Measurements from ENCODE around the gene IL24. TPM values are rescaled to one million over a fixed set of nuclear protein-coding genes. Genes with fewer than 3 reads are reported as not detected.

IL24 gene
- polyA plus RNA-seq, 2 of the 4 experiments (the other 2 are of a cell fraction): 0.04 TPM; not detected in 1

GRCh38 chr1:206890125-206891060 lies 6.8 kb upstream of the IL24 start:
- Histone ChIP-seq H3K9me3 (no peaks in the 10 kb centered on the region), H3K4me3 (peak overlapping the region; percentile 22; the same call in 1 of the 3 replicates), H3K27ac (peak overlapping the region; percentile 51 to 76), H3K4me2 (peak overlapping the region; percentile 82), H3K4me1 (peaks cover 56% of the 10 kb centered on the region)
- FAIRE-seq (no peak), ATAC-seq (peak; percentile 77 to 79), DNase-seq (ENCODE audit: low read depth in 1 of 2, low spot score in 1 of 2) (peak in 1 of 2 experiments; percentile 61)
- POLR2A ChIA-PET: interaction anchor here (0.9 kb wide), 1 partner anchor 19 kb away, joined by 6 read pairs; no protein-coding TSS in a partner anchor
- CTCF ChIA-PET: interaction anchor here (0.8 to 1.3 kb wide), 5 partner anchors 8 to 401 kb away, joined by 3 to 4 read pairs (median 3); no protein-coding TSS in a partner anchor
- TF ChIP-seq ESRRA (IDR thresholded peaks at IDR 0.05; ENCODE audit: borderline replicate concordance, low read length) (no peak), JUN (IDR thresholded peaks at IDR 0.05) (0 out of 5 replicates have a peak, but pooled peaks of 1 of the 2 experiments have one; percentile 25), BHLHE40 (IDR thresholded peaks at IDR 0.05; ENCODE audit: low read depth, low read length) (peak; percentile 80), MAFK (IDR thresholded peaks at IDR 0.05; ENCODE audit: partially characterized antibody) (peak; percentile 58), PBX3 (IDR thresholded peaks at IDR 0.05) (no peak), EP300 (IDR thresholded peaks at IDR 0.05) (peak in 1 of 2 experiments; percentile 43; a peak in 3 of 5 replicates), HOXB5 (CRISPR knock-in tag; IDR thresholded peaks at IDR 0.05) (no peak), EHMT2 (IDR thresholded peaks at IDR 0.05; ENCODE audit: low read depth) (no peak), HES2 (IDR thresholded peaks at IDR 0.05) (no peak), MYC (IDR thresholded peaks at IDR 0.05; ENCODE audit: borderline replicate concordance, low read length) (no peak), RARB (CRISPR knock-in tag; IDR thresholded peaks at IDR 0.05) (no peak), TFCP2L1 (CRISPR knock-in tag; IDR thresholded peaks at IDR 0.05) (no peak), ZNF302 (CRISPR knock-in tag; IDR thresholded peaks at IDR 0.05) (no peak), SMC3 (IDR thresholded peaks at IDR 0.05) (no peak), CEBPB (IDR thresholded peaks at IDR 0.05) (no peak), JUNB (IDR thresholded peaks at IDR 0.05) (0 out of 2 replicates have a peak, but pooled peaks have one; percentile 39)
- WGBS (ENCODE audit: missing lambda C conversion rate): 19% methylated on average over 15 of the region's 15 CpGs

- no peak for TF ChIP-seq KDM1A (IDR thresholded peaks at IDR 0.05; ENCODE audit: low read depth)
- TF ChIP-seq ZFP36 (IDR thresholded peaks at IDR 0.05; ENCODE audit: borderline replicate concordance, partially characterized antibody): no peak
- no peak for TF ChIP-seq MAZ (IDR thresholded peaks at IDR 0.05; ENCODE audit: borderline replicate concordance, low read depth, low read length)
- TF ChIP-seq ZNF302 (CRISPR knock-in tag; IDR thresholded peaks at IDR 0.05): no peak
- TF ChIP-seq TFCP2L1 (CRISPR knock-in tag; IDR thresholded peaks at IDR 0.05): 0 out of 2 replicates have a peak, but pooled peaks have one; percentile 44
- POLR2A ChIA-PET: interaction anchor here (0.9 kb wide), 1 partner anchor 18 kb away, joined by 6 read pairs; no protein-coding TSS in a partner anchor
- ATAC-seq: no peak
- no peak for DNase-seq (ENCODE audit: low read depth in 1 of 2, low spot score in 1 of 2)
- CTCF ChIA-PET: interaction anchor here (1.1 to 1.8 kb wide), 3 partner anchors 11 to 20 kb away, joined by 3 to 4 read pairs (median 3); no protein-coding TSS in a partner anchor
- Histone ChIP-seq H3K4me1 (peaks cover 64% of the 10 kb centered on the region), H3K27ac (peak overlapping the region; percentile 51 to 76; a peak in 5 of 6 replicates), H3K4me3 (no peak overlapping the region; the same call in 2 of the 3 replicates), H3K4me2 (peak overlapping the region; percentile 82), H3K9me3 (no peaks in the 10 kb centered on the region)
- FAIRE-seq: no peak
- WGBS (ENCODE audit: missing lambda C conversion rate): 31% methylated on average over 1 of the region's 1 CpG
Measured at GRCh38 chr1:206891412-206891811, 5.8 kb upstream of the IL24 start.

- no peaks in the 10 kb centered on the region for H3K9me3 ChIP-seq
- DNase-seq (ENCODE audit: low read depth in 1 of 2, low spot score in 1 of 2) (no peak), ATAC-seq (no peak), FAIRE-seq (no peak)
- no peak for TF ChIP-seq FOXS1 (CRISPR knock-in tag; IDR thresholded peaks at IDR 0.05)
- no peak for TF ChIP-seq ELK1 (IDR thresholded peaks at IDR 0.05; ENCODE audit: low read depth, low read length)
- no peak for TF ChIP-seq GATA3 (IDR thresholded peaks at IDR 0.05; ENCODE audit: borderline replicate concordance)
- peaks cover 72% of the 10 kb centered on the region for H3K4me1 ChIP-seq
- WGBS (ENCODE audit: missing lambda C conversion rate): 64% methylated on average over 3 of the region's 3 CpGs
- H3K4me3 ChIP-seq: no peak overlapping the region
- H3K27ac ChIP-seq: peak overlapping the region in 1 of 2 experiments; percentile 51; a peak in 1 of 6 replicates
- POLR2A ChIA-PET: no interaction called here
- H3K4me2 ChIP-seq: peak overlapping the region; percentile 19; the same call in 2 of the 3 replicates
- CTCF ChIA-PET: interaction anchor here (0.9 to 2.5 kb wide), 7 partner anchors 9 to 39 kb away, joined by 3 to 9 read pairs (median 3); no protein-coding TSS in a partner anchor
Measured at GRCh38 chr1:206892351-206892984, 4.8 kb upstream of the IL24 start.
